Smooth muscle cell (in vitro differentiated cells): ENCODE data around the gene RPL36AL. TPM values are rescaled to one million over a fixed set of nuclear protein-coding genes. Genes with fewer than 3 reads are reported as not detected.

Experiments used
- DNase-seq: peaks from one replicate; lab custom pipeline; 2025; ENCODE audit not compliant: unreplicated experiment; lab: John Stamatoyannopoulos, UW
- H2AFZ ChIP-seq: fragments of 200-600 bp; sonication (generic); 2 replicates; pipeline ENCODE4 v1.6.0; 2016; ENCODE audit warnings: antibody characterized with exemption, low read depth, mild to moderate bottlenecking
- H3F3A ChIP-seq: fragments of 200-600 bp; sonication (generic); 2 replicates; pipeline ENCODE4 v1.6.0; 2017; ENCODE audit warnings: antibody characterized with exemption, low read depth
- H3K27ac ChIP-seq: fragments of 200-600 bp; sonication (generic); 2 replicates; pipeline ENCODE4 v1.5.1; 2016; ENCODE audit warnings: low read depth, mild to moderate bottlenecking
- H3K27me3 ChIP-seq: fragments of 200-600 bp; sonication (generic); 2 replicates; pipeline ENCODE4 v1.6.1; 2016; ENCODE audit warnings: low read depth, mild to moderate bottlenecking
- H3K36me3 ChIP-seq: fragments of 200-600 bp; sonication (generic); 2 replicates; pipeline ENCODE4 v1.5.1; 2016; ENCODE audit warnings: low read depth
- H3K4me1 ChIP-seq: fragments of 200-600 bp; sonication (generic); 2 replicates; pipeline ENCODE4 v1.5.1; 2016; ENCODE audit warnings: low read depth
- H3K4me2 ChIP-seq: fragments of 200-600 bp; sonication (generic); 2 replicates; pipeline ENCODE4 v1.6.0; 2016; ENCODE audit warnings: mild to moderate bottlenecking
- H3K4me3 ChIP-seq: fragments of 200-600 bp; sonication (generic); 2 replicates; pipeline ENCODE4 v1.5.1; 2016; ENCODE audit warnings: mild to moderate bottlenecking
- H3K79me2 ChIP-seq: fragments of 200-600 bp; sonication (generic); 2 replicates; pipeline ENCODE4 v1.6.0; 2016; ENCODE audit warnings: low read depth, mild to moderate bottlenecking
- H3K9ac ChIP-seq: fragments of 200-600 bp; sonication (generic); 2 replicates; pipeline ENCODE4 v1.6.0; 2016; ENCODE audit warnings: low read depth
- H3K9me3 ChIP-seq: fragments of 200-600 bp; sonication (generic); replicated peaks from 2 replicates; pipeline ENCODE4 v1.5.1; 2016; ENCODE audit warnings: low read depth
- H4K20me1 ChIP-seq: fragments of 200-600 bp; sonication (generic); 2 replicates; pipeline ENCODE4 v1.6.0; 2016; ENCODE audit warnings: low read depth
- CTCF ChIP-seq: fragments of 200-600 bp; sonication (generic); IDR thresholded peaks from 2 replicates; pipeline ENCODE4 v1.5.1; 2017; ENCODE audit warnings: borderline replicate concordance, mild to moderate bottlenecking, antibody characterized with exemption; ENCODE audit not compliant: insufficient read depth, poor library complexity, severe bottlenecking
- WGBS: methylation state at CpG from one replicate; pipeline ENCODE4 v1.1.7; 2016; ENCODE audit warnings: low lambda C conversion rate; 5-methylcytosine and 5-hydroxymethylcytosine counted together
- polyA plus RNA-seq: library from polyadenylated mRNA; unstranded; fragments of >200 nt; fragmentation: Nextera tagmentation; extraction: Ambion mirVana; gene quantifications from 2 replicates; pipeline ENCODE4 v1.2.1, GENCODE V29; 2016
- total RNA-seq: library from RNA; depleted of rRNA; stranded (reverse); fragments of >200 nt; gene quantifications from 2 replicates; pipeline ENCODE4 v1.2.3, GENCODE V29; 2014

Gene RPL36AL
- total and polyA plus RNA-seq, 2 experiments from 2014 or later = 228 to 279 TPM

DNA sequence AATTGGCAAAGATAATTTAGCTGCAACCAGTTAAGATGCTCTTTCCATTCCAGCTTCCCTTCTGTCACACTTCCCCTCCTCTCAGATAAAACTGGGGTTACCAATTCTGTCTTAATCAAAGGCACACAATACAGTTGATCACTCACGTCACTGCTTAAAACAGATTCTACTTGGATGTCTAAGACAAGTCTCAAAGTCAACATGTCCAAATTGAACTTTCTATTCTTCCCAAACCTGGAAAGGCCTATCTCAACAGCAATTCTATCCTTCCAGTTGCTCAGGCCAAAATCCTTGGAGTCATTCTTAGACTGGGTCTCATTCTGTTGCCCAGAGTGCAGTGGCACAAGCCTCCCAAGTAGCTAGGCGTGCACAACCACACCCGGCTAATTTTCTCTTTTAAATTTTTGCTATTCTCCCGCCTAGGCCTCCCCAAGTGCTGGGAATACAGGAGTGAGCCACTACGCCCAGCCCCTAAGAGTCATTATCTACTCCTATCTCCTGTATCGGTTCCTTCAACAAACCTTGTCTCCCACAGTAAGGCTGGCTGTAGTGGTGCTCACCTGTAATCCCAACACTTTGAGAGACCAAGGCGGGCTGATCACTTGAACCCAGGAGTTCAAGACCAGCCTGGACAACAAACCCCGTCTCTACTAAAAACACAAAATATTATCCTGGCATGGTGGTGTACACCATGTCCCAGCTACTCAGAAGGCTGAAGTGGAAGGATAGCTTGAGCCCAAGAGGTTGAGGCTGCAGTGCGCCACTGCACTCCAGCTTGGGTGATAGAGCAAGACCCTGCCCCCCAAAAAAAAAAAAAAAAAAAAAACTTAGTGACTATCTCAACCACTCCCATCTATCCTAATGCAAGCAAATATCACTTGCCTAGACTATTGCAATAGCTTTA is 39.0 kb downstream of the RPL36AL start:
- H3F3A ChIP-seq = peaks cover 8% of the 10 kb centered on the region
- H2AFZ ChIP-seq = no peak overlapping the region
- no peak for DNase-seq
- TF ChIP-seq CTCF = no peak
- no peak overlapping the region for H3K9ac ChIP-seq
- 77% methylated on average over 9 of the region's 9 CpGs for WGBS
- H3K4me2 ChIP-seq = no peak overlapping the region
- H3K79me2 ChIP-seq = peaks cover 63% of the 10 kb centered on the region
- no peak overlapping the region for H3K27ac ChIP-seq
- H3K4me1 ChIP-seq = peaks cover 14% of the 10 kb centered on the region
- peaks cover 4% of the 10 kb centered on the region for H3K36me3 ChIP-seq
- H4K20me1 ChIP-seq = peaks cover 80% of the 10 kb centered on the region
- no peaks in the 10 kb centered on the region for H3K9me3 ChIP-seq
- H3K27me3 ChIP-seq = no peaks in the 10 kb centered on the region
- no peak overlapping the region for H3K4me3 ChIP-seq

GRCh38 chr14:49579841-49580240 is 40.6 kb downstream of the RPL36AL start:
- Histone ChIP-seq H3K36me3 (peaks cover 4% of the 10 kb centered on the region), H3F3A (peaks cover 8% of the 10 kb centered on the region), H3K27ac (no peak overlapping the region), H3K4me3 (no peak overlapping the region), H4K20me1 (peaks cover 72% of the 10 kb centered on the region), H3K4me2 (no peak overlapping the region), H3K27me3 (no peaks in the 10 kb centered on the region), H3K9ac (no peak overlapping the region), H3K9me3 (no peaks in the 10 kb centered on the region), H3K79me2 (peaks cover 50% of the 10 kb centered on the region), H3K4me1 (peaks cover 12% of the 10 kb centered on the region), H2AFZ (no peak overlapping the region)
- no peak for TF ChIP-seq CTCF
- WGBS = 100% methylated on average over 2 of the region's 2 CpGs
- DNase-seq = no peak

GRCh38 chr14:49578141-49578540 is 42.3 kb downstream of the RPL36AL start:
- DNase-seq = no peak

More at GRCh38 chr14:49578141-49578540, 42.3 kb downstream of the RPL36AL start:
- no peaks in the 10 kb centered on the region for H3K4me1 ChIP-seq
- peaks cover 55% of the 10 kb centered on the region for H4K20me1 ChIP-seq
- 100% methylated on average over 1 of the region's 1 CpG for WGBS
- H3K4me3 ChIP-seq = no peak overlapping the region
- no peak overlapping the region for H3K9ac ChIP-seq
- H3K27ac ChIP-seq = no peak overlapping the region
- no peaks in the 10 kb centered on the region for H3K27me3 ChIP-seq
- H3K4me2 ChIP-seq = no peak overlapping the region
- H3F3A ChIP-seq = peaks cover 8% of the 10 kb centered on the region
- TF ChIP-seq CTCF = no peak
- H3K79me2 ChIP-seq = peaks cover 32% of the 10 kb centered on the region
- no peak overlapping the region for H2AFZ ChIP-seq
- peaks cover 4% of the 10 kb centered on the region for H3K36me3 ChIP-seq
- H3K9me3 ChIP-seq = no peaks in the 10 kb centered on the region
